IMR-90 (cell line): ENCODE data around the gene C3orf80. TPM values are rescaled to one million over a fixed set of nuclear protein-coding genes. Genes with fewer than 3 reads are reported as not detected.

ENCODE experiments used
- ATAC-seq: fragments of 200-7000 bp; cut with Tn5 transposase; 2 replicates; pipeline ENCODE4 v1.9.1; 2020; ENCODE audit warnings: low read depth, mild to moderate bottlenecking, moderate library complexity
- BruUV-seq: library from RNA; stranded (reverse); fragments of 400-500 nt; replicated peaks from 2 replicates; lab custom pipeline; 2021; lab: Mats Ljungman, UMichigan
- CTCF ChIA-PET: fragments of 300-600 bp; formaldehyde crosslinking; extraction: SDS; loops from one replicate; lab custom pipeline; 2021; ENCODE audit warnings: antibody characterized with exemption; lab: Yijun Ruan, JAX
- POLR2A ChIA-PET: fragments of 300-600 bp; sonication (Branson Sonifier 250); formaldehyde crosslinking; loops from one replicate; lab custom pipeline; 2022; ENCODE audit warnings: antibody characterized with exemption; ENCODE audit not compliant: unreplicated experiment; lab: Charles Lee
- DNase-seq: peaks from one replicate; pipeline ENCODE4 v3.0.0; 2013
- H2AFZ ChIP-seq: replicated peaks from 2 replicates; pipeline ENCODE3; 2013; ENCODE audit warnings: low read length, mild to moderate bottlenecking; ENCODE audit not compliant: poor library complexity
- H2AK5ac ChIP-seq: 2 replicates; pipeline ENCODE4 v1.6.1; 2013; ENCODE audit warnings: low read depth, low read length, inconsistent platforms
- H2AK9ac ChIP-seq: replicated peaks from 2 replicates; pipeline ENCODE3; 2013; ENCODE audit warnings: mild to moderate bottlenecking, low read depth, low read length, moderate library complexity; ENCODE audit not compliant: poor library complexity
- H2BK120ac ChIP-seq: 2 replicates; pipeline ENCODE4 v1.6.1; 2013; ENCODE audit warnings: low read depth, low read length, inconsistent platforms
- H2BK15ac ChIP-seq: 3 replicates; pipeline ENCODE4 v1.6.1; 2013; ENCODE audit warnings: low read depth, low read length, inconsistent platforms
- H2BK20ac ChIP-seq: 2 replicates; pipeline ENCODE4 v1.6.1; 2013; ENCODE audit warnings: low read depth, mild to moderate bottlenecking, inconsistent platforms, low read length, moderate library complexity
- H2BK5ac ChIP-seq: 2 replicates; pipeline ENCODE4 v1.6.1; 2013; ENCODE audit warnings: mild to moderate bottlenecking, low read depth, low read length, inconsistent platforms; ENCODE audit not compliant: poor library complexity, severe bottlenecking
- H3K14ac ChIP-seq: replicated peaks from 2 replicates; pipeline ENCODE4 v1.6.1; 2013; ENCODE audit warnings: low read depth, low read length, inconsistent platforms
- H3K18ac ChIP-seq: 2 replicates; pipeline ENCODE4 v1.6.1; 2013; ENCODE audit warnings: low read depth, low read length, control low read depth
- H3K23ac ChIP-seq: 2 replicates; pipeline ENCODE4 v1.6.1; 2013; ENCODE audit warnings: low read depth, low read length, inconsistent platforms
- H3K27ac ChIP-seq: 2 replicates; pipeline ENCODE4 v1.5.1; 2013; ENCODE audit warnings: mild to moderate bottlenecking, control low read depth, low read length; ENCODE audit not compliant: insufficient read depth
- H3K27me3 ChIP-seq: 2 replicates; pipeline ENCODE4 v1.6.1; 2013; ENCODE audit warnings: low read length; ENCODE audit not compliant: control insufficient read depth, insufficient read depth
- H3K36me3 ChIP-seq: 2 replicates; pipeline ENCODE4 v1.6.1; 2013; ENCODE audit warnings: low read length, mixed read lengths; ENCODE audit not compliant: control insufficient read depth, insufficient read depth
- H3K4ac ChIP-seq: 2 replicates; pipeline ENCODE4 v1.6.1; 2013; ENCODE audit warnings: low read depth, low read length, inconsistent platforms
- H3K4me1 ChIP-seq: 2 replicates; pipeline ENCODE4 v1.6.1; 2013; ENCODE audit warnings: low read length, mixed read lengths; ENCODE audit not compliant: control insufficient read depth, insufficient read depth
- H3K4me2 ChIP-seq: 2 replicates; pipeline ENCODE4 v1.6.1; 2013; ENCODE audit warnings: low read depth, mild to moderate bottlenecking, control low read depth, low read length, moderate library complexity
- H3K4me3 ChIP-seq: 2 replicates; pipeline ENCODE4 v1.5.1; 2013; ENCODE audit warnings: low read depth, mild to moderate bottlenecking, control low read depth, low read length, moderate library complexity; ENCODE audit not compliant: insufficient read depth
- H3K56ac ChIP-seq: 2 replicates; pipeline ENCODE4 v1.6.1; 2013; ENCODE audit warnings: low read length, inconsistent platforms; ENCODE audit not compliant: insufficient read depth; ENCODE audit errors: extremely low read depth
- H3K79me1 ChIP-seq, 2 experiments: 2 replicates each; pipeline ENCODE4 v1.6.1; 2013; ENCODE audit warnings: low read length in 2 of 2, inconsistent platforms in 1 of 2, low read depth in 1 of 2
- H3K9ac ChIP-seq: 2 replicates; pipeline ENCODE4 v1.6.1; 2013; ENCODE audit warnings: low read depth, low read length, control low read depth
- H3K9me1 ChIP-seq: 2 replicates; pipeline ENCODE4 v1.6.1; 2013; ENCODE audit warnings: low read length, inconsistent platforms; ENCODE audit not compliant: insufficient read depth
- H3K9me3 ChIP-seq: 2 replicates; pipeline ENCODE4 v1.6.1; 2013; ENCODE audit warnings: low read length; ENCODE audit not compliant: control insufficient read depth, insufficient read depth
- H4K20me1 ChIP-seq: 2 replicates; pipeline ENCODE4 v1.6.1; 2013; ENCODE audit warnings: low read length, inconsistent platforms; ENCODE audit not compliant: insufficient read depth
- H4K5ac ChIP-seq: 2 replicates; pipeline ENCODE4 v1.6.1; 2013; ENCODE audit warnings: mild to moderate bottlenecking, low read depth, low read length, control low read depth
- H4K8ac ChIP-seq, 2 experiments: 2 replicates each; pipeline ENCODE4 v1.6.1; 2013; ENCODE audit warnings: low read depth in 2 of 2, low read length in 2 of 2, control low read depth in 1 of 2, inconsistent platforms in 1 of 2
- H4K91ac ChIP-seq: 2 replicates; pipeline ENCODE4 v1.6.1; 2013; ENCODE audit warnings: low read depth, low read length, inconsistent platforms; ENCODE audit not compliant: insufficient read depth
- BHLHE40 ChIP-seq: fragments of 150-350 bp; IDR thresholded peaks from 2 replicates; pipeline ENCODE4 v1.6.1; 2016; ENCODE audit warnings: mild to moderate bottlenecking, low read depth, low read length
- CEBPB ChIP-seq: IDR thresholded peaks from 2 replicates; pipeline ENCODE4 v1.6.1; 2012; ENCODE audit warnings: low read depth, low read length, improper control_type of control experiment
- CHD1 ChIP-seq: IDR thresholded peaks from 2 replicates; pipeline ENCODE4 v1.6.1; 2012; ENCODE audit warnings: low read depth, low read length, improper control_type of control experiment
- WGBS, 2 experiments: methylation state at CpG; one replicate each; pipeline versions ENCODE4 v1.1.5 to v1.1.7; 2013; ENCODE audit warnings: missing lambda C conversion rate in 2 of 2; ENCODE audit not compliant: insufficient read length in 1 of 2; ENCODE audit errors: extremely low coverage in 2 of 2; 5-methylcytosine and 5-hydroxymethylcytosine counted together
- dilution Hi-C: fragments of 300-500 bp; cut with HindIII; formaldehyde crosslinking; loops from one replicate; pipeline ENCODE4 v1.14.3; 2018; ENCODE audit warnings: low sequenced_read_pairs; ENCODE audit not compliant: unreplicated experiment
- in situ Hi-C: fragments of 300-500 bp; cut with MboI; formaldehyde crosslinking; loops from 3 replicates; pipeline ENCODE4 v1.14.3; 2019; ENCODE audit warnings: low sequenced_read_pairs, inconsistent platforms, mixed read lengths
- intact Hi-C: fragments of 100-400 bp; cut with micrococcal nuclease; formaldehyde crosslinking; loops from 2 replicates; pipeline ENCODE4 v1.10.0; 2022
- polyA plus RNA-seq, 3 experiments: library from polyadenylated mRNA; depleted of rRNA; stranded (reverse); fragments of >200 nt; gene quantifications; 2 replicates each; pipeline ENCODE4 v1.2.3, GENCODE V29; 2012; ENCODE audit warnings: low replicate concordance in 1 of 3
- total RNA-seq: library from RNA; depleted of rRNA; stranded (reverse); fragments of >200 nt; gene quantifications from 2 replicates; pipeline ENCODE4 v1.2.3, GENCODE V29; 2012

C3orf80 gene
- total and polyA plus RNA-seq, 2 of the 4 experiments (the other 2 are of a cell fraction): not detected

GRCh38 chr3:160196511-160197104 is 28.6 kb upstream of the C3orf80 start:
- no peak overlapping the region for H4K8ac ChIP-seq
- POLR2A ChIA-PET: no interaction called here
- H3K14ac ChIP-seq: no peak overlapping the region
- no peak overlapping the region for H4K5ac ChIP-seq
- no peak overlapping the region for H2BK120ac ChIP-seq
- H3K23ac ChIP-seq: no peak overlapping the region
- H3K4ac ChIP-seq: no peak overlapping the region
- no peaks in the 10 kb centered on the region for H3K9me1 ChIP-seq
- H2AFZ ChIP-seq: no peak overlapping the region
- no peak overlapping the region for H2AK5ac ChIP-seq
- 60% methylated on average over 2 of the region's 9 CpGs; no CpG with 5 or more reads in 1 of the 2 experiments for WGBS, 2 experiments
- DNase-seq: no peak
- no peaks in the 10 kb centered on the region for H3K79me1 ChIP-seq
- no peak overlapping the region for H4K91ac ChIP-seq
- no peaks in the 10 kb centered on the region for H3K4me1 ChIP-seq
- H2BK20ac ChIP-seq: no peak overlapping the region
- CTCF ChIA-PET: interaction anchor here (1.1 kb wide), 1 partner anchor 9 kb away, joined by 5 read pairs; no protein-coding TSS in a partner anchor
- H2BK5ac ChIP-seq: no peak overlapping the region
- TF ChIP-seq CHD1: no peak
- TF ChIP-seq BHLHE40: no peak
- TF ChIP-seq CEBPB: no peak
- no peaks in the 10 kb centered on the region for H4K20me1 ChIP-seq
- no peak overlapping the region for H3K18ac ChIP-seq
- H3K27me3 ChIP-seq: peaks cover 2% of the 10 kb centered on the region; the same call in 1 of the 2 replicates
- H2BK15ac ChIP-seq: no peak overlapping the region; the same call in 2 of the 3 replicates
- in situ Hi-C loops: no loop called here
- dilution Hi-C loops: no loop called here
- H3K56ac ChIP-seq: no peak overlapping the region
- no peaks in the 10 kb centered on the region for H3K36me3 ChIP-seq
- no peak overlapping the region for H3K27ac ChIP-seq
- H2AK9ac ChIP-seq: no peak overlapping the region
- H3K4me3 ChIP-seq: no peak overlapping the region
- no TSS peak for BruUV-seq
- intact Hi-C loops: no loop called here
- no peak for ATAC-seq
- no peak overlapping the region for H3K4me2 ChIP-seq
- H3K9me3 ChIP-seq: no peaks in the 10 kb centered on the region
- H3K9ac ChIP-seq: no peak overlapping the region
